ENCODE data around the gene RPL22L1. TPM values are rescaled to one million over a fixed set of nuclear protein-coding genes. Genes with fewer than 3 reads are reported as not detected.

Gene RPL22L1
- total RNA-seq, 3 donors from 2014 or later (not counting 1 experiment from before 2014, with no cell fraction given) = 41.9 to 53.8 (median 44.8) TPM

DNA sequence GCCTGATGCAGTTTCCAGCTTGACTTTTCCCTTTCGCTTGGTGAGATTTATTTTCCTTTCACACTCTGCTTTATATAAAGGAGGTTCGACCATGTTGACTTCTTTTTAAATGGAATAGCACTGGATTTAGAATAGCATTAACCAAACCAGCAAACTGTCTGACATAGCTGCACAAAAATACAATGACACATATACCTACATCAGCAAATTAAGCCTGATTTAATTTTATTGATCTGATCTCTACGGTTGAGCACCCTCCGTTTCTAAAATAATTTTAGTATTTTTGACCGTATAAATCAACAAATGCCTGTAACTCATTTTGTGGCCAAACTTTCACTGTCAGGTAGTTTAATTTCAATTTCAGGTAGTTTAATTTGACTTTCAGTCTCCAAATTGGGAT, 44.2 kb upstream of the RPL22L1 start:
- no peak overlapping the region for H3K4me3 ChIP-seq (ENCODE audit: low read length)
- H3K27me3 Mint-ChIP-seq (ENCODE audit: low read depth in 2 of 2) = peaks cover 7 to 13% of the 10 kb centered on the region in 2 donors
- H3K4me1 Mint-ChIP-seq = peaks cover 0 to 3% of the 10 kb centered on the region in 2 donors
- no peak for DNase-seq
- peaks cover 0 to 7% of the 10 kb centered on the region in 2 donors for H3K9me3 Mint-ChIP-seq
- H3K36me3 ChIP-seq (ENCODE audit: control insufficient read depth, insufficient read depth, low read length) = no peaks in the 10 kb centered on the region
- peaks cover 14% of the 10 kb centered on the region for H3K9me3 ChIP-seq (ENCODE audit: control insufficient read depth, insufficient read depth, low read length)
- H3K36me3 Mint-ChIP-seq = peaks cover 7% of the 10 kb centered on the region
- H3K27me3 ChIP-seq (ENCODE audit: control insufficient read depth, insufficient read depth, low read length) = no peaks in the 10 kb centered on the region
- TF ChIP-seq, protein P1, sequence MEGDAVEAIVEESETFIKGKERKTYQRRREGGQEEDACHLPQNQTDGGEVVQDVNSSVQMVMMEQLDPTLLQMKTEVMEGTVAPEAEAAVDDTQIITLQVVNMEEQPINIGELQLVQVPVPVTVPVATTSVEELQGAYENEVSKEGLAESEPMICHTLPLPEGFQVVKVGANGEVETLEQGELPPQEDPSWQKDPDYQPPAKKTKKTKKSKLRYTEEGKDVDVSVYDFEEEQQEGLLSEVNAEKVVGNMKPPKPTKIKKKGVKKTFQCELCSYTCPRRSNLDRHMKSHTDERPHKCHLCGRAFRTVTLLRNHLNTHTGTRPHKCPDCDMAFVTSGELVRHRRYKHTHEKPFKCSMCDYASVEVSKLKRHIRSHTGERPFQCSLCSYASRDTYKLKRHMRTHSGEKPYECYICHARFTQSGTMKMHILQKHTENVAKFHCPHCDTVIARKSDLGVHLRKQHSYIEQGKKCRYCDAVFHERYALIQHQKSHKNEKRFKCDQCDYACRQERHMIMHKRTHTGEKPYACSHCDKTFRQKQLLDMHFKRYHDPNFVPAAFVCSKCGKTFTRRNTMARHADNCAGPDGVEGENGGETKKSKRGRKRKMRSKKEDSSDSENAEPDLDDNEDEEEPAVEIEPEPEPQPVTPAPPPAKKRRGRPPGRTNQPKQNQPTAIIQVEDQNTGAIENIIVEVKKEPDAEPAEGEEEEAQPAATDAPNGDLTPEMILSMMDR (IDR thresholded peaks at IDR 0.05) = no peak
- H3K27ac ChIP-seq (ENCODE audit: low read length) = no peak overlapping the region
- H3K4me3 Mint-ChIP-seq = no peak overlapping the region
- no peak for ATAC-seq
- H3K4me1 ChIP-seq (ENCODE audit: control insufficient read depth, insufficient read depth, low read length) = no peaks in the 10 kb centered on the region
- 100% methylated on average over 3 of the region's 5 CpGs for WGBS (ENCODE audit: insufficient coverage)
- H3K27ac Mint-ChIP-seq = no peak overlapping the region
- intact Hi-C loops (cut with micrococcal nuclease) = no loop called here

DNA sequence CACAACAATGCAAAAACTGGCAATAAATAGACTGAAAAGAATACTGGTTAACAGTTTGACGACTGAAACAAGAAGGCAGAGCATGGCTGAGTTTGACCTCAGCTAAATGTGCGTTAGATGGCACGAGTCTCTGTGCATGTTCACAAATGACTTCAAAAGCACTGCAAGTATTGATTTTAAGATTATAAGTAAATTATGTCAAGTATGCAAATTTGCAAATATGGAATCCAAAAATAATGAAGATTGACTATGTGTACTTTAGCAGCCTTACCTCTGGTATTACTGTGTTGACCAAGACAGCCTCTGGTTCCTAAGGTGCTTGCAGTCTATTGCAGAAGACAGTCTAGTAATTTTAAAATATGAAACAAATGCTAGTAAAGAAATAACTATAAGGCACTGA, 41.1 kb upstream of the RPL22L1 start:
- TF ChIP-seq, protein P1 (IDR thresholded peaks at IDR 0.05) = no peak
- no peaks in the 10 kb centered on the region for H3K9me3 Mint-ChIP-seq
- H3K4me3 Mint-ChIP-seq = no peak overlapping the region
- intact Hi-C loops (cut with micrococcal nuclease) = no loop called here
- no peaks in the 10 kb centered on the region for H3K36me3 Mint-ChIP-seq
- H3K27me3 Mint-ChIP-seq (ENCODE audit: low read depth in 2 of 2) = peaks cover 4 to 7% of the 10 kb centered on the region in 2 donors
- H3K4me3 ChIP-seq (ENCODE audit: low read length) = no peak overlapping the region
- ATAC-seq = no peak
- peaks cover 14% of the 10 kb centered on the region for H3K4me1 ChIP-seq (ENCODE audit: control insufficient read depth, insufficient read depth, low read length)
- DNase-seq = no peak
- peaks cover 13% of the 10 kb centered on the region for H3K9me3 ChIP-seq (ENCODE audit: control insufficient read depth, insufficient read depth, low read length)
- WGBS (ENCODE audit: insufficient coverage) = 98% methylated on average over 3 of the region's 3 CpGs
- H3K27ac ChIP-seq (ENCODE audit: low read length) = no peak overlapping the region
- H3K27ac Mint-ChIP-seq = peak overlapping the region in 1 of 2 donors; percentile 13
- H3K27me3 ChIP-seq (ENCODE audit: control insufficient read depth, insufficient read depth, low read length) = no peaks in the 10 kb centered on the region
- no peaks in the 10 kb centered on the region for H3K36me3 ChIP-seq (ENCODE audit: control insufficient read depth, insufficient read depth, low read length)
- H3K4me1 Mint-ChIP-seq = peaks cover 16 to 23% of the 10 kb centered on the region in 2 donors

DNA sequence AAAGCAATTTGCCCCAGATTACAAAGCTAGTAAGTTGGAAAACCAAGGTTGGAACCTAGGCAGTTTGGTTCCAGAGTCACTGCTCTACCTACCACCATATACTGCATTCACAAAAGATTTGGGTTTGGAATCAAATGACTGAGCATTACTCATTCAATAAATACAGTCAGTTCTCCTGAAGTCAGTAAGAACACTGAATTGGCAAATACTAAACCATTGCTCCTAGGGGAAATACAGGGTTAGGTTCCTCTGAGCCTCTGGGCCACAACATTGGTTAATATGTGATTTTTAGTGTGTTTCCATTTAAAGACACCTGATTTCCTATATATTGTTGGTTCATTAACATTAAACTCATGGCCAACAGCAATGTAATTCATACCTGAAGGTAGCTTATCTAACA, 40.5 kb upstream of the RPL22L1 start:
- Histone ChIP-seq H3K27me3 (ENCODE audit: control insufficient read depth, insufficient read depth, low read length) (no peaks in the 10 kb centered on the region), H3K4me3 (ENCODE audit: low read length) (no peak overlapping the region), H3K9me3 (ENCODE audit: control insufficient read depth, insufficient read depth, low read length) (peaks cover 13% of the 10 kb centered on the region), H3K27ac (ENCODE audit: low read length) (no peak overlapping the region), H3K36me3 (ENCODE audit: control insufficient read depth, insufficient read depth, low read length) (no peaks in the 10 kb centered on the region), H3K4me1 (ENCODE audit: control insufficient read depth, insufficient read depth, low read length) (peaks cover 14% of the 10 kb centered on the region)
- ATAC-seq (no peak), DNase-seq (peak in 1 of 2 donors; percentile 17)
- Mint-ChIP-seq H3K4me1 (peaks cover 21 to 28% of the 10 kb centered on the region in 2 donors), H3K27me3 (ENCODE audit: low read depth in 2 of 2) (peaks cover 4 to 7% of the 10 kb centered on the region in 2 donors), H3K9me3 (no peaks in the 10 kb centered on the region), H3K4me3 (peak overlapping the region; percentile 29), H3K27ac (peak overlapping the region in 1 of 2 donors; percentile 13), H3K36me3 (no peaks in the 10 kb centered on the region)
- TF ChIP-seq, protein P1 (IDR thresholded peaks at IDR 0.05) = no peak
- intact Hi-C loops (cut with micrococcal nuclease) = no loop called here

Data from natural killer cell (primary cell).